ENCODE measurements around the gene MED29.
A peak's percentile ranks its signal among the peaks of the same experiment; 100 is the strongest.

The MED29 gene

DNA sequence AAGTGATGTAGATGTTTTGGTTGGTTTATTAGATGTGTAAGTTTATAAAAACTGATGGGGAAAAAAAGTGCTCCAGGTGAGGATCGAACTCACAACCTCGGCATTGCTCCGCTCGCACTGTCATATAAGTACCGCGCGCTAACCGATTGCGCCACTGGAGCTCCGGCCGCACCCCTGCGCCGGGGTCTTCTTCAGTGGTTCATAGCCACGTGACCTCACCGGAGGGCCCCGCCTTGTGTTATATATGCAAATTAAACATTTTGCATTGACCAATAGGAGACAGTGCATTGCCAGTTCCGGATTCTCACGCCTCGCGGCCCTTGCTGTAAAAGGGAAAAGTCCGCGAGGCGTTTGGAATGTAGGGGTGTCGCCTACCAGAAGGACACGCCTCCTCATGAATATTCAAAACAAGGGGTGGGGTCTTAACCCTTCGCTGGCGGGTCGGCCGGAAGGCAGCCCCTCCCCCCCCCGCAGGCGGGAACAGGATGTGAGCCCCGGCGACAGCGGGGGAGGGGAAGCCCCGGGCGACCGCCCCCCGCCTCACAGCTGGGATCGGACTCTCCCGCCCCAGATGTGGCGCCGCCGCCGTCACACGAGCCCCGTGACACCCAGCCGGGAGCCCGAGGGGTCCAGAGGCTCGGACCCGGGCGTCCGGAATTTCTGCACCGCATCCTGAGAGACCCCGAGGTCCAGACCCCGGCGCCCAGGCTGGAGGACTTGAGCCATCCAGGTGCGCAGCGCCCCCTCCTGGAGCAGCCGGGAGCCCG lies 21.1 kb downstream of the MED29 start, which contains the start of gene PLEKHG2:
Gene PLEKHG2 (plus strand): TSS at position 570 of the 767 bp plus-strand sequence. CDS start 1,418 bp downstream, outside the sequence.
- DNase-seq: peak; percentile 97

DNA sequence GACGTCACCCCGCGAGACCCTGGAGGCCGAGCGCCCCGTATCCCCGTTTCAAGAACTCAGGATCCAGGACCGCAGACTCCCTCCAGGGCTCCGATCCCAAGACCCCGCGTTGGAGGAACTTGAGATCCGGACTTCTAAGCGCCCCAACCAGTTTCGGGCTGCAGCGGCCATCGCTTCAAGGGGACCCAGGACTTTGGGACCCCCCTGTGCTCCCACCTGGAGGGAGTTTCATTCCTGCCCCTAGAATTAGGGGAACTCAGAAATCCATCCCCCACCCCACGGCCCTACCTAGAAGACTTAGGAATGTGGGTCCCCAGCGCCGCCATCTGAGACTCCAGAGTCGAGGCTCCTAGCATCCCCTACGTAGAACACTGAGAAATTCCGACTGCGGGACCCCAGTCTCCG lies 21.7 kb downstream of the MED29 start:
- DNase-seq: no peak

- no peak for DNase-seq
Observed at GRCh38 chr19:39413272-39413910, 22.2 kb downstream of the MED29 start.

- no peak for DNase-seq
Observed at GRCh38 chr19:39413911-39414608, 22.9 kb downstream of the MED29 start.

DNA sequence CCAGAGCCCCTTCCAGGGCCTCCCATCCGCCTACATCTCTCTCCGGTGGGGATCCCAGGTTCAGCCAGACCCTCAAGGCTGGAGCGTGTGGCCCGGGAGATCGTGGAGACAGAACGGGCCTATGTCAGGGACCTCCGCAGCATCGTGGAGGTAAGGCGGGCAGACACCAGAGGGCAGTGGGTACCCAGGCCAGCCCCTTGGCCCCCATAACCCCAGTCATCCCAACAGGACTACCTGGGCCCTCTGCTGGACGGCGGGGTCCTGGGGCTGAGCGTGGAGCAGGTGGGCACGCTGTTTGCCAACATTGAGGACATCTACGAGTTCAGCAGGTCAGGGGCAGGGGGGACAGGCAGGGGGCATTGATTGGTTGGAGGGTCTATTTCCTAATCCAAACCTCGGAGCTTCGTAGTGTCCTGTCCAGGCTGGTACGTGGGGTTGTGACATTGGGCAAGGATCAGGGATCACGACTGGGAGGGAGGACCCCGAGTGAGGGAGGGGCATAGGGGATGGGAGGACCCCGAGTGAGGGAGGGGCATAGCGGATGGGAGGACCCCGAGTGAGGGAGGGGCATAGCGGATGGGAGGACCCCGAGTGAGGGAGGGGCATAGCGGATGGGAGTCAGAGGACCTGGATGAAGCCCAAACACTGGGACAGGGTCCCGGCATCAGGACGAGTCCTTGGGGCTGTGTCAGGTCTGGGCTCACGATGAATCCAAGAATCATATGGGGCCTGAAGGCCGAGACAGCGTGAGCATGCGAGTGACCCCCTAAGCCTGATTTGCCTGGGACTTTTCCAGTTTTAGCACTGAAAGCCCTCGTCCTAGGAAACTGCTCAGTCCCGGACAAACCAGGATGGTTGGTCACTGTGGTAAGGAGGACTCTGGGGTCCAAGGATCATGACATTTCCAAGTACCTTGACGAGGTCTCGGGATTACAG lies 24.2 kb downstream of the MED29 start:
- no peak for DNase-seq

- no peak for DNase-seq
Observed at GRCh38 chr19:39416152-39417120, 25.3 kb downstream of the MED29 start.

DNA sequence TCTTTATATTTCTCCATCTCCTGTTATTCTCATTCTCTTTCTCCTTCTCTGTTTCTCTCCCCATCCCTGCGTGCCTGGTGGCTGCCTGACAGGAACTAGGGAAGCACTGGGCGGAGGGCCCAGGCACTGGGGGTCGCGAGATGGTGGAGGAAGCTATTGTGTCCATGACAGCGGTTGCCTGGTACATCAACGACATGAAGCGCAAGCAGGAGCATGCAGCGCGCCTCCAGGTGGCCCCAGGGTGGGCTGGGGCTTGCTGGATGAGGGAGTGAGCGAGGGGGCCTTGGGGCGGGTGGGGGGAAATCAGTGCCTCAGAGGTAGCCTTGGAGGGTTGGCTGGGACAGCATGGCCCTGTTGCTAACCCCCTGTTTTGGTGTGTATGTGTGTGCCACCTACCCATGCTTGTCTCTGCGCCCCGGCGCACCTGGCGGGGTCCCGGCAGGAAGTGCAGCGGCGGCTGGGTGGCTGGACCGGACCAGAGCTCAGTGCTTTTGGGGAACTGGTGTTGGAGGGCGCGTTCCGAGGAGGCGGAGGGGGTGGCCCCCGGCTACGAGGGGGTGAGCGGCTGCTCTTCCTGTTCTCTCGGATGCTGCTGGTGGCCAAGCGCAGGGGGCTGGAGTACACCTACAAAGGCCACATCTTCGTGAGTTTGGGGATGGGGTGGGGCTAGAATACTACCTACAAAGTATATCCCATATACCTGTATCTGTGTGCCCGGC lies 26.4 kb downstream of the MED29 start:
- DNase-seq: no peak

DNA sequence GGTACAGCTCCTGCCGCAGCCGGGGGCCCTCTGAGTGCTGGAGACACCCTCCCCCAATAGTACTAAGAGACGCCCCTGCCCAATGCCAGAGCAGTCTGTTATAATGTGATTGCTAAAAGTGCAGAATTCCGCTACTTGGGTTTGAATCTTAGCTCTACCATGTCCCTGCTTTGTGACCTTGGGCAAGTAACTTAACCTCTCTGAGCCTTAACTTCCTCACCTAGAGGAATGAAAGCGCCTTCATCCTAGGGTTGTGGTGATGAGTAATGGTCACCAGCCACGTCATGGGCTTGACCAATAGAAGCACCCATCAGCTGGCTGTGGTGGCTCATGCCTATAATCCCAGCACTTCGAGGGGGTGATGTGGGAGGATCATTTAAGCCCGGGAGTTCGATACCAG lies 27.8 kb downstream of the MED29 start:
- no peak for DNase-seq

GRCh38 chr19:39420769-39421168 lies 29.6 kb downstream of the MED29 start:
- DNase-seq: no peak

GRCh38 chr19:39422020-39422419 lies 30.8 kb downstream of the MED29 start:
- DNase-seq: no peak

GRCh38 chr19:39423258-39424086 lies 32.3 kb downstream of the MED29 start:
- no peak for DNase-seq

GRCh38 chr19:39424934-39425333 lies 33.8 kb downstream of the MED29 start:
- no peak for DNase-seq

GRCh38 chr19:39425744-39426143 lies 34.6 kb downstream of the MED29 start:
- no peak for DNase-seq

DNA sequence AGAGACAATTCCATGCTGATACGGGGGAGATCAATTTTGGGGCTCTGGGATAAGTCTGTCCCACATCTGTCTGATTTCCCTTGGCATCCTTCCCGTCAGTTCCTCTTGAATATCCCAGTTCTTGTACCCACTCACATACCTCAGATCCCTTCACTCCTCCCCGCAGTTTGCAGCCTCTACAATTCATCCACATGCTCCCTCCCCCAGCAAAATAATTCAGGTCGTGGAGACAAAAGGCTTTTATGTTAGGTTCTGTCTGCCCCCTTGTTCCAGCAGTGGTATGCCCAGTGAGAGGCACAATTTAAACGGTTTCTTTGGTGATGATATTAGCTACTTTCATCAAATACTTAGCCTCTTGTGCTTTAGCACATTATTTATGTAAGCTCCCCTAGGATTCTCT lies 35.0 kb downstream of the MED29 start:
- no peak for DNase-seq

DNA sequence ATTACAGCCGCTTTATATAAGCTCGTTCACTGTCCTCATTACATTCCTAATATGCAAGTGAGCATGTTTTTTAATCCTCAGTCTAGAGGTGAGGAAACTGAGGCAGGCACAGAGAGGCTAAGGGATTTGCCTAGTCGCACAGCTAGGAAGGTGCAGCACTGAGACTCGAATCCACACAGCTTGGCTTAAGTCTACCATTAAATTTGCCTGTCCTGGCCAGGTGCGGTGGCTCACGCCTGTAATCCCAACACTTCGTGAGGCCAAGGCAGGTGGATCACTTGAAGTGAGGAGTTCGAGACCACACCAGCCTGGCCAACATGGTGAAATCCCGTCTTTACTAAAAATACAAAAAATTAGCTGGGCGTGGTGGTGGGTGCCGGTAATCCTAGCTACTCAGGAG lies 36.5 kb downstream of the MED29 start:
- DNase-seq: no peak

DNA sequence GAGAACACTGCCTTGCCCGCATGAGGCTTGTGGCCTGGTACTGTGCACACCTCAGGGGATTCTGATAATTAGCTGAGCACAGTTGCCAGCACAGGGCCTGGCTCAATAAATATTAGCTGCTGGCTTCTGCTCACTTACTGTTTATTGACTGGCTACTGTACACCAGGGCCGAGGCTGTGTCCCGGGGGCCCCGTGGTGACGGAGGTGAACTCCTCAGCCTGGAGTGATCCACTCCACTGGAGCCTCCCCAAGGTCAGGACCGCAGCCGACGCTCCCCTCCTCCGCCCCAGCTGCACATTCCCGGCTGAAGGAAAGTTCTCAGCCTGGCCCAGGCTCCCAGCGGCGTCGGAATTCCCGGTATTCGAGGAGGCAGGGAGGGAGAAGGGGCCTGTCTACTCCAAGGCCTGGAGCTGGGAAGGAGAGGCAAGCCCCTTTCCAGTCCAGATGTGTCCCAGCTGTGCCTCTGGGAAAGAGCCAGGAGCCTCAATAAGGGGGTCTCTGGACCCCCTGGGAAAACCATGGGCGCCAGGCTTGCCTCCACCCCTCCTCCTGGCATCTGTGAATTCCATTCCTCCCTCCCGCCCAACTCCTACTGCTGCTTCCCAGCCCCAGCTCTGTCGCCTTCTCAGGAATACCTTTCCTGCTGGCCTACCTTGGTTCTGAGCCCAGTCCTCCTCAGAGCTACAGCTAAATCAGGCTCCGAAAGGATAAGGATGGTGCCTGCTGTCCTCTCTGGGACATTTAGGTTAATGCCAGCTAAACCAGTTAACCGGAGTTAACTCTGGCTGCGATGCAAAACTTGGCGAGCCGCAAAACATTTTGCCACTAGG lies 37.3 kb downstream of the MED29 start:
- DNase-seq: no peak

GRCh38 chr19:39430675-39431593 lies 39.8 kb downstream of the MED29 start:
- DNase-seq: no peak

GRCh38 chr19:39432677-39433025 lies 41.5 kb downstream of the MED29 start:
- DNase-seq: no peak

Data from NK-92 treated with Interleukin-12 subunit alpha and Interleukin-12 subunit beta, amount 100 ng/mL, for 24 hours (cell line).